Stimulated activated CD4-positive, alpha-beta T cell treated with anti-CD3 and anti-CD28 coated beads, TNF-alpha, amount 100 ng/mL, for 24 hours (primary cell): ENCODE results near the gene C6orf58.
A peak's percentile ranks its signal among the peaks of the same experiment; 100 is the strongest.

Experiments used
- DNase-seq, 3 experiments: peaks; one replicate each; pipeline ENCODE4 v3.0.0-alpha.2; 2020; ENCODE audit warnings: low read depth in 3 of 3

C6orf58 gene

DNA sequence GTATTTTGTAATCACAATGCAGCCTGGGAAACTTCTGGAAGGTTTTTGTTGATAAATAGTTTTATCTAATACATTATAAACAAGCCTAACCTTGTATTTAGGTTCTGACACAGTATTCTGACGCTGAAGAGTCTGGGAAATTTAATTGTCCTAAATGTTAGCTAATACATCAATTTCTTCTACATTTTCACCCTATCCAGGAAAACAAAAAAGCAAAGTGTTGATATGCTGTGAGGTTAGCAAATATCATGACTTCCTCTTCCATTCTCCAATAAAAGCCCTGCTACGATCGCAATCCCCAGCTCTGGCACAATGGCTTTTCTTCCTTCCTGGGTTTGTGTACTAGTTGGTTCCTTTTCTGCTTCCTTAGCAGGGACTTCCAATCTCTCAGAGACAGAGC, at the start of gene C6orf58:
Gene C6orf58 (plus strand): TSS at position 301 of the 400 bp plus-strand sequence. CDS start 12 bp downstream, at position 313.
- no peak for DNase-seq

DNA sequence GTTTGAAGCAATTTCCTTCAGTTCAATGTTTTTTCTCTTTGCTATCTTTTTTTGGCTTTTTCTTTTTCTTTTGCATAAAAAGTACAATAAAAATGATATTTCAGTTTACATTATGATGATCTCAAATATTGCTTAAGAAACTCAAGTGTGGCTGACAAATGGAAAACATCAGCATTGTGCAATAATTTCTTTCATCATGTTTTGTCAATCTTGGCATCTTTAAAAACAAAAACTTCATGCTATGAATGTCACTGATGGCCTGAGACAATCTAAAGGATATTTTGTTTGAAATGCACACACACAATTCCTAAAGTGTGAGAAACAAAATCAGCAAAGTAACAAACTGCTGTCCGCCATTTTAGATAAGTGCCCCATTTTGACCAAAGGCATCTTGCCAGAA, 44.0 kb upstream of the C6orf58 start:
- no peak for DNase-seq

DNA sequence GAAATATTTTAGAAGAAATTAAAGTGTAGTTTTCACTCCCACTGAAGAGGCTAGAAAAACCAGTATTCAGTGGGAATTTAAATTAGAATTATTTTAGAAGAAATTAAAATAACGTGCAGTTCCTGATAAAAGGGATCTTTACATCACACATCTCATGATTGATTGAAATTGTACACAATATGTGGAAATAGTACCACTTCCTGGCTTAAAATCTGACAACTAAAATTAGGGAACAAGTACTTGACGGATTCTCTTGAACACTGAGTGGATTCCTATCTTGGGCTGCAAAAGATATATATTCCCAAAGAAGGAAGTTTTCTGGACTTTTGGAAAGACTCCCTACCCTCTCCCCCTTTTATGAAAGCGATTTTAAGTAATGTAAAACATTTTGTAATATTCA, 43.2 kb upstream of the C6orf58 start:
- DNase-seq, result no peak

DNA sequence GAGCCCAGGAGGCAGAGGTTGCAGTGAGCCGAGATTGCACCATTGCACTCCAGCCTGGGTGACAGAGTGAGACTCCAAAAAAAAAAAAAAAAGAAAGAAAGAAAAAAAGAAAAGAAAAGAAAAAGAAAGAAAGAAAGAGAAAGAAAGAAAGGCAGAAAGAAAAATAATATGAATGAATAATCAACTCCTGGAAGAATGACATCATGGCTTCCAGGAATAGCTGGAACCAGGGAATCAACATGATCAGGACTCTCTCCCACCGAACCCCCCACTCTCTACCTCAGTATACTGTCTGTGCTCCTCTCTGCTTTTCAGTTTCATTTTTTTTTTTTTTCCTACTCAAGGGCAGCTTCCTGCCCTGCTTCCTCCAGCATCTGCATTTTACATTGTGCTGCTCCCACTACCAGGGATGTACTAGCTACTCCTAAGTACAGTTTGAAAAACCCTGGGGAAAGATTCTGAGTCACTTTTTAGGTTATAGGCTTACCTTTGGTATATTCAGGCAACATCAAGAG, 38.2 kb upstream of the C6orf58 start:
- no peak for DNase-seq

DNA sequence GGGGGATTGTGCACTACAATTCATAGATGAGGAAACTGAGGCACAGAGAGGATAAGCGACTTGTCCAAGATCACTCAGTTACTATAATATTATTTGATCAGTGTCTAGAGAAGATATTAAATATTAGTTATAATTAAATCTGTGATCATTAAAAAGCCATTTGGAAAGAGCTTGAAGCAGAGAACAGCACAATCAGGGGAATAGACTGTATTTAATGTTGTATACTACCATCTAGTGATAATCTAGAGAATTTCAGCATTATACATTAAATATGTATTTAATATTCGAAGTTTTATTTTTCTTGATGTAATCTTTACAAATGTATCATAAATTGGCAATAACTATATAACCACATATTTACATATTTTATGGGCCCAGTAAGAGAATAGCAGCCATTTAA, 37.7 kb upstream of the C6orf58 start:
- DNase-seq, result no peak

DNA sequence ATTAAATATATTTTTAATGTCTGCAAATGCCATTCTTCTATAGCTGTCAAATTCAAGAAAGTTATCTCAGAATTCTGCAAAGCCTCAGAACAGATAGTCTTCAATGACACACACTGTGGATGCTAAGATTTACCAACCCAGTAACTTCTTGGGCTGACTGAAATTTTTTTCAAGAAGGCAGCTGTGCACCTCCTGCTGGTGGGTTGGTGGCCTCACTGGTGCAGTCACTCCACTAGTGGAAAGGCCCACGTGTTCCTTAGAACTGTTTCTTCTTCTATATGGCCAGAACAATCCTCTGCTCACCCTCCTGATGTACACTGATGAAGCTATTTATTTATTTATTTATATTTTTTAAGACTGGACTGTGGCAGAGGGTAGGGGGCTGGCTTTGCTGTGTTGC, 29.8 kb upstream of the C6orf58 start:
- DNase-seq, result peak in 1 of 3 experiments; percentile 22

DNA sequence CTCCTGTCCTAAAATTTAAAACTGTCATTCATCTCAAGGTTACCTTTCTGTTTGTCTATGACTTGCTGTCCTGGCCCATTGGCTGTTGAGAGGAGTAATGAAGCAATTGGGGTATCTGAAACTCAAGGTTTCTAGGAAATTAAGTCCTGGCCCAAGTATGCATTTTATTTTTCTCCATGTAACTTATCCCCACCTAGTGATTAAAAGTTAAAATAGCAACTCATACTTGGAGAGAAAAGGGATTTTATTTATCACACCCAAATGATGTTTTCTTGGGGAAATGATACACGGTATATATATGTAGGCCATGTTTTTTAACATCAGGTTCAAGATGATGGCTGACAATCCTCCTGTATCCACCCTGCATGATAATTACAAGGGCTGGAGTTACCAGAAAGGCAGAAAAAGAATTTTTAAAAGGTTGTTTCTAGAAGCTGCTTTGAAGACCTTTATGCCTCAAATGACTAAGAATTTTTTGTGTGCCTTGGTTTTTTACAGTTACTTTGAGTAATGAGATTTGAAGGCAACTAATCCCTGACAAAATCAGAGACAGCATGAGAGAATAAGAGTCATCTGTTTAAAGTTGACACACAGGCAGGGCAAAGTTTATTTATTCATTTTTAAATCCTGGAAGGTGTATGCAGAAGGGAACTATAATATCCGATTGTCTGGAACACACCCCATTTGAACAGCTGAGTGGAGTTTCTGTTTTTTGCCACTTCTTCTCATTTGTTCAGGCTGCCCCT, 28.9 kb upstream of the C6orf58 start:
- no peak for DNase-seq

DNA sequence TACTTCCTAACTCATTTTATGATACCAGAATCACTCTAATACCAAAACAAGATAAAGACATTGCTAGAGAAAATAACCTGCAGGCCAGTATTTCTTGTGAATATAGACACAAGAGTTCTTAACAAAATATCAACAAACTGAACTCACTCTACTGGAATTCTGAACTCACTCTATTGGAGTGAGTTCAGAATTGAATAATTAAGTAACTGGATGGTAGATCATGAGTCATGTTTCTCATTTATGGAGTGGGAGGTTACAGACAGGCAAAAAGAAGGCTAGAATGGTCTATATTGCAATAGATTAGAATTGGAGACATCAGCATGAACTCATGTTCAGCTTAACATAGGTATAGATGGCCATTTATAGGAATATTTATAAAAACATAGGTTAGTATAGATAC, 26.6 kb upstream of the C6orf58 start:
- no peak for DNase-seq

DNA sequence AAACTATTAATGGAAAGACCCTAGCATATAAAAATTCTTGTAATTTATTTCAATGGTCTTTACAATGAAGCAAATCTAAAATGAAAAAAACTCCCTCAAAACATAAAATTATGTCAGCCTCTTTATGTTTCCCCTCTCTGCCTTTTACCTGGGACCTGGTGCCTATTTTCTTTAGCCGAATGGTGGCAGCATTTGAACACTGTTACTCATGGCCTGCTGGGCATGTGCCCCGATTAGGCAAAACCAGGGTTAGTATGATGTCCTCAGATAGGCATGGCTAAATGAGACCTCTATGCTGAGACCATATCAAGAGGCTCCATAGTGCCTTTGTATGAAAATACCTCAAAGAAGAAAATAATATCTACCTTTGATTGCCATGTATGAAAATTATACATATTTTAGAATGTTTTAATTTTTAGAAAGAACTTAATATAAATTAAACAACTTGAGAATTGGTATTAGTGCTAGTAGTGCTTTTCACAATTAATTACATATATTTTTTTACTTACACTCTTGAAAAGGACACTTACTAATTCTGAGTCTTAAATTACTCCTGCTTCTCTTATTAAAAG, 22.5 kb upstream of the C6orf58 start:
- no peak for DNase-seq

DNA sequence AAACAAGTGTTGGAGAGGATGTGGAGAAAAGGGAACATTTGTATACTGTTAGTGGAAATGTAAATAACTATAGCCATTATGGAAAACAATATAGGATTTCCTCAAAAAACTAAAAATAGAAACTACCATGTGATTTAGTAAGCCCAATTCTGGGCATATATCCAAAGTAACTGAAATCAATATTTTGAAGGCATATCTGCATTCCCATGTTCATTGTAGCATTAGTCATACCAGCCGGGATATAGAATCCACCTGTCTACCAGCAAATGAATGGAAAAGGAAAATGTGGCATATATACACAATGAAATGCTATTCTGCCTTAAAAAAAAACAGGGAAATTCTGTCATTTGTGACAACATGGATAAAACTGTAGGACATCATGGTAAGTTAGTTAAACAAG, 15.3 kb upstream of the C6orf58 start:
- DNase-seq, result no peak

DNA sequence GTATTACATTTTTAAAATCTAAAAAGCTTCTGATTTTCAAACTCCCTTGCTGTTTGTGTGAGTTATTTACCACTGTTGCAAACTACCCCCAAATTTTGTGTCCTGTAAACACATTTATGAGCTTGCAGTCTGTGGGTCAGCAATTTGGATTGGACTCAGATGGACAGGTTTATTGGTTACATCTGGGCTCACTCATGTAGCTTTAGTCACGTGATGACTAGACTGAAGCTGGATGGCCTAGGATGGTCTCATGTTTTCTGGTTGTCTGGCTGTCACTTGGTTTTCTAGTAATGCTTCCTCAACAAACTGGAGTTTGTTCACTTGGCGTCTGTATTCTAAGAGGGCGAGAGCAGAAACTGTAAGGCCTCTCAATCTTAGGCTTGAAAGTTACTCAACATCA, 12.2 kb upstream of the C6orf58 start:
- no peak for DNase-seq

DNA sequence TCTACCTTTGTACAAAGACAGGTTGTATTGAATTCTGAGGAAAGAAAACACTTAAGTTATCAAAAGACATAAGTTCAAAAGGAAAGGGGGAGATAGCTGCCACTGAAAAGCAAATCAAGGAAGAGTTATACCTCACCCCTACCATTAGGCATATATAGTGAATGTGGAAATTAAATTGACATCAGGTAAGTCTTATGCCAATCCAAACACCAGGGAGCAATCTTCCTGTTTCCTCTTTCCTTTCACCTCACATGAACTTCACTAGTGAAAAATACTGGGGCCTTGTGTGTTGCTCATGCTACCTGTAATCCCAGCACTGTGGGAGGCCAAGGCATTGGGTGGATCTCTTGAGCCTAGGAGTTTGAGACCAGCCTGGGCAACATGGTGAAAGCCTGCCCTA, 10.9 kb upstream of the C6orf58 start:
- DNase-seq, result no peak

DNA sequence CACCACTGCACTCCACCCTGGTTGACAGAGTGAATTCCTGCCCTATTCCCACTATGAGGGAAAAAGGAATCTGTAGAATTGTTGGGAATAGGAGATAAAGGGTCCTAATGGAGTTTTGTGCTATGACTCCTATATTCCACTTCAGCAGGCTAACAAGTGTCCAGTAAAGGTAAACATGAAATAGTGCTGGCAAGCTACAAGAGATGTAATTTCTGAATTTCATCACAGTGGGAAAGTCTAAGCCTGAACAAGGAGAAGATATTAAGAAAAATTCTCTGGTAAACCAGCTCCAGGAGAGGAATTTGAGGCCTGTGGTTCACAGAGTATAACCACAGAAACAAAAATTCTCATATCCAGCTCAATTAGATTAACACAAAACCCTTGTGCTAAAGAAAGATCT, 10.3 kb upstream of the C6orf58 start:
- no peak for DNase-seq

DNA sequence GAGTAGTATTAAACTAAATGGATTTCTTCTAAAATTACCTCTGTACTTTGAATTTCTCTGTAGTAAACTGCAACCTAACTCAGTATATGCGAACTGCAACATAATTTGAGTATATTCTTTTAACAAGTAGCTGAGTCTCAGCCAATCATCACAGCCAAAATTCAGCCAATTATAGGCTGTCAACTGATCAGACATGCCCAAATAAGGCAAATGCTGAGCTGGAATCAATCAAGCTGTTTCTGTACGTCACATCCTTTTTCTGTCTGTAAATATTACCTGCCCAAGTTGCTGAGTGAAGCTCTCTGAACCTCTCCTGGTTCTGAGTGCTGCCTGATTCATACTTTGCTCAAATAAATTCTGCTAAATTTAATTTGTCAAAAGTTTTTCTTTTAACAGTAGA, 9.5 kb upstream of the C6orf58 start:
- no peak for DNase-seq

DNA sequence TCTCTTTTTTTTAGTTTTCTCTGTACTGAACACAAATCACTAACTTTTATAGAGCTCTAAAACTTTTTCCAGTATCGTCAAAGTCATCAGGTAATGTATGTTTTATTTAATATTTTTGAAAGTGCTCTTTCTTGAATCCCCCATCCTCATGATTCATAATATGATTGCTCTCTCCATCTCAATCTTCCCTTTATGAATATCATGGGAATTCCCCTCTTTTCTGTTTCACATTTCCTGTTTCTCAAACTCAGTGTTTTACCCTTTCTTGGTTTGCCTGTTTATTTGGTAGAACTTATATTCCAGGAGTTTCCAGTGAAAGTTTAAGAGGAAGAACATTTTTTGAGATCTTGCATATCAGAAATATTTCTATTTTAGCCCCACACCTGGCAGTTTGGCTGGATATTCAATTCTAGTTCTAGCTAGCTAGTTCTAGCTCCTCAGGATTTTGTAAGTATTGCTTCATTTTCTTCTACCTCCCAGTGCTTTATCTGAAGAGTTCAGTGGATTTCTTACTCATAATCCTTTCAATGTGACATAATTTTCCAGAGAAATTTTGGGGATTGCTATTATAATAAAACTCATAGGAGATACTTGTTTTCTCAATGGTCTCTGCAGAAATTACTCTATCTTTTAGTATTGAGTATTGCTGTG, 6.1 kb upstream of the C6orf58 start:
- DNase-seq, result no peak

DNA sequence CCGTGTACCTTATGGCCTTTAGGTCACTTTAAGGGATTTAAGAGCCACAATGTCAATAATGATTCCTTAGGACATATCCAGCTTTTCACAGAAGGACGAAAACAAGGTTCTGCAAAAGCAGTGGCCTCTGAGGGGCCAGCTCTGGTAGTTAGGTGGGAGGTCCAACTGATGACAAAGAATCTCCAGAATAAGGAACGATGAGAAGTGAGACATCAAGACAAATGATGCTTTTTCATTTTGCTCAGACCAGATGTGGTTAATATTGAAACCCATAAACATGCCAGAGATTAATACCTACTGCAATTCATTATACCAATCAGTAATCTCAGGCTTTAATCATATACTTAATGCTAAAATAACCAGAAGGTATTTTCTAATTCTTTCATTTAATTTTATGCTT, 1.9 kb downstream of the C6orf58 start:
- DNase-seq, result no peak

DNA sequence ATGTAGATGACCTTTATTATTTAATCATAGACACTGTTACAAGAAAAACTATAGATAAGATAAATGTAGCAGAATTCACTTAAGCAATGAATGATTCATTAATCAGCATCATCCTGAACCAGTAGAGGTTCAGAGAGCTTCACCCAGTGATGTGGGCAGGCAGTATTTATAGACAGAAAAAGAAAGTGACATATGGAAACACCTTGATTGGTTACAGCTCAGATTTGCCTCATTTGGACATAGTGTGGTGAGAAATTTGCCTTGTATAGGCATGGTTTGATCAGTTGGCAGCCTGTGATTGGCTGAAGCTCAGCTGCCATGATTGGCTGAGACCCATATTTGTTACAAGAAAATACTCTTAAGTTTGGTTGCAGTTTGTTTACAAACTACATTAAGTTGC, 4.6 kb downstream of the C6orf58 start:
- no peak for DNase-seq

DNA sequence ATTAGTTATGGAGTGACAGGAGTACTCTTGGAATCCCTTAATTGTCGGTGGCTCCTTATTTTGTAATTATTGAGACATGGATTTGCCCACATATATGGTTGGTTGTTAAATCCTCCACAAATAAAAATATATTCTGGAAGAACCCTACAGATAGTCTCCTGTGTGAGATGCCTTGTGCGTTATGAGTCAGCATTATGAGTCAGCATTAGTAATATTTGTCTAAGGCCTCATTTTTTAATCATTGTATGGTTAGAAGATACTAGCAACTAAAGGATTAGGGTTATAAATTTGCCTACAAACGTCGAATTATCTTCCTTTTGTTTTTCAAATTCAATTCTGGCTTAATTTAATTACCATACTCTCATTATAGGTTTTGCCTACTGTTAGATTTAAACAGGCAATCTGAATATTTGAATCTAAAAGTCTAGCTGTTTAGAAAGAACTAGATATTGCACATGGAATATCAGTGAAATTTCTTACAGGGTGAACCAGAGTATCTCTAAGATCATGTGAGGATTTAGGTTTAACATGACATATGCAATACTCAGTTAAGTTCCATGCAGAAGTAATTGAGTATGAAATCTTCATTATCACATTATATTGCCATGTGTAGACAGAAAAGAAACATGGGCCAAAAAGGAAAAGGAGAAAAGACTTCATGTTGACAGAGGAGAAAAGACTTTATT, 5.9 kb downstream of the C6orf58 start:
- DNase-seq, result no peak

DNA sequence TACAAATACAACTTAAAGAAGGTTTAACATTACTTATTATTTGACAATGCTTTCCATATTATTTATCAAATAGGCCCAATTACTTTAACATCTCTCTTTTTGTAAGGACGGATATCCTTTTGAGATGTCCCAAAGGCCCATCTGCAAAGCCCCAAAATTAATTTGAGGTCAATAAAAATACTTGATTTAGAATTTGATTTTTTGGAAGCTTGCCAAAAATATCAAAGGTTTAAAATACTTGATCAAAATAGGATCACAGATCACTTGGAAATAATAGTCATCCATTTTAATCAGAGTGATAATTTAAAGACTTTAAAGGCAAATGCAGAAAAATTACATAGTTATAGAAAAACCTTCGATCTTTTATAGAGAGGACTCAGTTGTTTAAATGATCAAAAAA, 8.1 kb downstream of the C6orf58 start:
- no peak for DNase-seq

DNA sequence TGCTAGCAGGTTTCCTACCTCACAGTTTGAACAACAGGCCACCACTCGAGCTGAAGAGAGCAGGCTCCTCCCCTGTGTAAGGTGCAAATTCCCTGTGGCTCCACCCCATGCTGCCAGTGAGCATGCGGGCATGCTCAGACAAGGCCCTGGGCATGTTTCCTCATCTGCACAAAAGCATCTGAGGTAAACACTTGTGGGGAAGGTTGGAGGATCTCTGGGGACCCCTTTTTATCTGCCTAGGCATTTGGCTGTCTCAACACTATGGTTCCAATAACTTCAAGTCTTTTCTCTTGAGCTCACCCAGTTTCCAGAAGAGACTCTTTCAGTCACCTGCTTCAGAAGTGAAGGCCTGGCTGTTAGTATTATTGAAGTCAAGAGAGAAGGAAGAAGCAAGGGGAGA, 9.4 kb downstream of the C6orf58 start:
- DNase-seq, result no peak

DNA sequence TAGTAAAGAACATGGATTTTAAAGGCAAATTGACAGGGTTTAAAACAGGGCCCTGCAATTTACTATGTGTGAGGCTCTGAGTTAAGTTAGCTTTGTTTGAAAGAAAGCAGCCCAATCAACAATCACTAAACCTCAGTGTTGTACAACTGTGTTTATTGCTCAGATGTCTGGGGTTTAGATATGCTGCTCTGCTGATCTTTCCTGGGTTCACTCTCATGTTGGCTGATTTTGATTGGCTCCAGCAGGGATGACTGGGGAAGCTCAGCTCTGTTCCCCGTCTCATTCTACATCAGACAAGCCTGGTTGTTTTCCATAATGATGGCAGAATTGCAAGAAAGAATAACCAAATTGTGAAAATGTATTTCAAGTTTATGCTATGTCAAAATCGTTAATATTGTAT, 10.9 kb downstream of the C6orf58 start:
- no peak for DNase-seq

DNA sequence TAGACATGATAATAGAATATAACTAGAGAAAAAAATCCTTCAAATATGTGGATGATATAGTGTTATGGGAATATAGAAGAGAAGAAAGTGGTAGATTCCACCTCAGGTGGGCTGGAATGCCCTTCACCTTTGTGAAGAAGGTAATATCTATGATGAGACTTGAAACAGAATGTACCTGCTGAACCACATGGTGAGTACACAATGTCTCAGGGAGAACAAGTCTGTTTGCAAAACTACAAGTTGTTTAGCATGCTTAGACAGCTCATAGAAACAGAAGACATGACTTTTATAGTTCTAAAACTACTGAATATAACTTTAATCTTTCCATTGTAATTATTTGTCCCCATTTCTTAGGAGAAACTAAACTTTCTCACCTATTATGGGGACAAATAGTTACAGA, 12.2 kb downstream of the C6orf58 start:
- no peak for DNase-seq

DNA sequence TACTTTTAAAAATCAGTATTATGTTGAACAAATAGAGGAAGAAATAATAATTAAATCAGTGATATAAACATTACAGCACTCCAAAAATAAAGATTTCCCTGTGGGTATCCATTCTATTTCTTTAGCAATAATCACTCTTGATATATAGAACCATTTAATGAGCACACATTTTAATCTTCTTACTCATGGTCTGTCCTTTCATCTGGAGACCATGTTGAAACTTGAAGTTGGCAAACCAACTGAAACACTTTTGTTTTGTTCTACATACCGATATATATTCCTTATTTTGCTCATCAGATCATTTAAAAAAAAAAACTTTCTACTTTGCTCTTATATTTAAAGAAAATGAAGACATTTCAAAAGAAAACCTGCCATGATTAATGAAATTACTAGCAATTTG, 13.4 kb downstream of the C6orf58 start:
- no peak for DNase-seq
